GM23338 (cell line): Measurements from ENCODE around the gene PRDM2. TPM values are rescaled to one million over a fixed set of nuclear protein-coding genes. Genes with fewer than 3 reads are reported as not detected.

Source experiments
- ATAC-seq: fragments of 200-7000 bp; cut with Tn5 transposase; 3 replicates; pipeline ENCODE4 v1.9.1; 2020
- DNase-seq: peaks from one replicate; pipeline ENCODE4 v3.0.0-alpha.2; 2015; ENCODE audit warnings: low spot score
- H2AFZ ChIP-seq: fragments of 200-600 bp; sonication (generic); 2 replicates; pipeline ENCODE4 v1.8.0; 2016; ENCODE audit warnings: antibody characterized with exemption, mild to moderate bottlenecking, moderate library complexity
- H3F3A ChIP-seq: fragments of 200-600 bp; sonication (generic); replicated peaks from 2 replicates; pipeline ENCODE4 v1.8.0; 2017; ENCODE audit warnings: antibody characterized with exemption, mixed run types, low read depth
- H3K27ac ChIP-seq: fragments of 200-600 bp; sonication (generic); 2 replicates; pipeline ENCODE4 v1.6.1; 2016; ENCODE audit warnings: low read depth
- H3K27me3 ChIP-seq: fragments of 200-600 bp; sonication (generic); 2 replicates; pipeline ENCODE4 v1.8.0; 2016; ENCODE audit warnings: mild to moderate bottlenecking, mixed run types, moderate library complexity; ENCODE audit not compliant: insufficient read depth
- H3K36me3 ChIP-seq: fragments of 200-600 bp; sonication (generic); 2 replicates; pipeline ENCODE4 v1.8.0; 2016; ENCODE audit warnings: mild to moderate bottlenecking; ENCODE audit not compliant: insufficient read depth
- H3K4me1 ChIP-seq: fragments of 200-600 bp; sonication (generic); 2 replicates; pipeline ENCODE4 v1.8.0; 2016; ENCODE audit warnings: mild to moderate bottlenecking, moderate library complexity; ENCODE audit not compliant: insufficient read depth
- H3K4me2 ChIP-seq: fragments of 200-600 bp; sonication (generic); 2 replicates; pipeline ENCODE4 v1.7.1; 2017; ENCODE audit warnings: mixed run types
- H3K4me3 ChIP-seq: fragments of 200-600 bp; sonication (generic); 2 replicates; pipeline ENCODE4 v1.6.1; 2016; ENCODE audit warnings: mixed run types
- H3K79me2 ChIP-seq: fragments of 200-600 bp; sonication (generic); replicated peaks from 2 replicates; pipeline ENCODE4 v1.8.0; 2017; ENCODE audit warnings: mild to moderate bottlenecking; ENCODE audit not compliant: insufficient read depth
- H3K9me2 ChIP-seq: fragments of 200-600 bp; sonication (generic); 2 replicates; pipeline ENCODE4 v1.8.0; 2017; ENCODE audit not compliant: insufficient read depth
- H4K20me1 ChIP-seq: fragments of 200-600 bp; sonication (generic); replicated peaks from 2 replicates; pipeline ENCODE4 v1.8.0; 2017; ENCODE audit warnings: mild to moderate bottlenecking; ENCODE audit not compliant: insufficient read depth
- H3K27ac Mint-ChIP-seq: 2 replicates; pipeline ENCODE4 v1.8.0; 2020; ENCODE audit warnings: inconsistent platforms, mild to moderate bottlenecking, moderate library complexity, mixed read lengths
- H3K27me3 Mint-ChIP-seq: 3 replicates; pipeline ENCODE4 v1.8.0; 2022; ENCODE audit warnings: low read depth, mild to moderate bottlenecking, moderate library complexity, mixed read lengths, inconsistent platforms; ENCODE audit not compliant: insufficient read depth, poor library complexity
- H3K36me3 Mint-ChIP-seq: 3 replicates; pipeline ENCODE4 v1.8.0; 2021; ENCODE audit warnings: low read depth, mild to moderate bottlenecking, inconsistent platforms, moderate library complexity, mixed read lengths
- H3K4me1 Mint-ChIP-seq: 3 replicates; pipeline ENCODE4 v1.8.0; 2020; ENCODE audit warnings: mild to moderate bottlenecking, inconsistent platforms, mixed read lengths
- H3K4me3 Mint-ChIP-seq: 3 replicates; pipeline ENCODE4 v1.8.0; 2021; ENCODE audit warnings: moderate library complexity, mild to moderate bottlenecking, inconsistent platforms, mixed read lengths
- H3K9me3 Mint-ChIP-seq: 3 replicates; pipeline ENCODE4 v1.8.0; 2020; ENCODE audit warnings: moderate library complexity, mild to moderate bottlenecking, inconsistent platforms, mixed read lengths
- POLR2AphosphoS5 ChIP-seq: IDR thresholded peaks from 2 replicates; pipeline ENCODE4 v1.6.1; 2016; ENCODE audit warnings: antibody characterized with exemption, low read depth
- STAT1 ChIP-seq: IDR thresholded peaks from one replicate; pipeline ENCODE4 v1.6.1; 2016; ENCODE audit warnings: antibody characterized with exemption; ENCODE audit not compliant: unreplicated experiment
- ZNF331 ChIP-seq: fragments of 250-450 bp; sonication (Bioruptor Pico); IDR thresholded peaks from 2 replicates; pipeline ENCODE4 v1.5.0; 2020; ENCODE audit warnings: low read depth, mild to moderate bottlenecking, moderate library complexity
- polyA plus RNA-seq: library from polyadenylated mRNA; unstranded; fragments of >200 nt; fragmentation: Nextera tagmentation; extraction: Ambion mirVana; gene quantifications from 2 replicates; pipeline ENCODE4 v1.2.1, GENCODE V29; 2016
- total RNA-seq: library from RNA; depleted of rRNA; stranded (reverse); fragments of >200 nt; shearing (Covaris generic); gene quantifications from 2 replicates; pipeline ENCODE4 v1.2.3, GENCODE V29; 2014
- TF ChIP-seq, protein P1 (sequence below): fragments of 250-450 bp; sonication (Bioruptor Pico); IDR thresholded peaks from 2 replicates; pipeline ENCODE4 v1.5.0; 2020; ENCODE audit warnings: mild to moderate bottlenecking, moderate library complexity
- TF ChIP-seq, protein P2 (sequence below), 2 experiments: fragments of 200-600 bp in 1 of 2; sonication (generic) in 1 of 2; conservative IDR thresholded peaks; 2 replicates each; pipeline versions ENCODE4 v1.5.1 to v1.6.1; 2016 to 2017; ENCODE audit warnings: antibody characterized with exemption in 2 of 2, low read depth in 2 of 2, mild to moderate bottlenecking in 2 of 2, moderate library complexity in 1 of 2

Gene PRDM2
- total and polyA plus RNA-seq, 2 experiments from 2014 or later: 11.6 to 28.3 TPM

DNA sequence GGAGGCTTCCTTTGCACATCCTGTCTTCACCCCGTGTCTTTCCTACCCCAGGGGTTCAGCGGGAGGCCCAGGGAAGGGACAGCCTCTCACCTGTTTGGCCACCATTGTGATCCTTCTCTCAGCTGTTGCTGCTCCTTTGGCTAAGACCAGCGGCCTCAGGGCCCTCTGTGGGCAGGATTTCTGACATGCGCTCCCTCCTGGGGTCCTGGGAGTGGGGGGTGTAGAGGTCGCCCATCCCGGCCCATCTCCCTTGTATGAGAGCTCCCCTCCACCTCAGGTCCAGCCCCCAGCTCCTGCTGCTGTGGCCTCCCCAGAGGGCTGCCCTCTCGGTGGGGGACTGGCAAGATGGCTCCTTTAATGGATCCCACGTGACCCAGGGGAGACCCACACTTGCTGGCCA is 120.5 kb downstream of the PRDM2 start (continued):
- TF ChIP-seq, protein P1, sequence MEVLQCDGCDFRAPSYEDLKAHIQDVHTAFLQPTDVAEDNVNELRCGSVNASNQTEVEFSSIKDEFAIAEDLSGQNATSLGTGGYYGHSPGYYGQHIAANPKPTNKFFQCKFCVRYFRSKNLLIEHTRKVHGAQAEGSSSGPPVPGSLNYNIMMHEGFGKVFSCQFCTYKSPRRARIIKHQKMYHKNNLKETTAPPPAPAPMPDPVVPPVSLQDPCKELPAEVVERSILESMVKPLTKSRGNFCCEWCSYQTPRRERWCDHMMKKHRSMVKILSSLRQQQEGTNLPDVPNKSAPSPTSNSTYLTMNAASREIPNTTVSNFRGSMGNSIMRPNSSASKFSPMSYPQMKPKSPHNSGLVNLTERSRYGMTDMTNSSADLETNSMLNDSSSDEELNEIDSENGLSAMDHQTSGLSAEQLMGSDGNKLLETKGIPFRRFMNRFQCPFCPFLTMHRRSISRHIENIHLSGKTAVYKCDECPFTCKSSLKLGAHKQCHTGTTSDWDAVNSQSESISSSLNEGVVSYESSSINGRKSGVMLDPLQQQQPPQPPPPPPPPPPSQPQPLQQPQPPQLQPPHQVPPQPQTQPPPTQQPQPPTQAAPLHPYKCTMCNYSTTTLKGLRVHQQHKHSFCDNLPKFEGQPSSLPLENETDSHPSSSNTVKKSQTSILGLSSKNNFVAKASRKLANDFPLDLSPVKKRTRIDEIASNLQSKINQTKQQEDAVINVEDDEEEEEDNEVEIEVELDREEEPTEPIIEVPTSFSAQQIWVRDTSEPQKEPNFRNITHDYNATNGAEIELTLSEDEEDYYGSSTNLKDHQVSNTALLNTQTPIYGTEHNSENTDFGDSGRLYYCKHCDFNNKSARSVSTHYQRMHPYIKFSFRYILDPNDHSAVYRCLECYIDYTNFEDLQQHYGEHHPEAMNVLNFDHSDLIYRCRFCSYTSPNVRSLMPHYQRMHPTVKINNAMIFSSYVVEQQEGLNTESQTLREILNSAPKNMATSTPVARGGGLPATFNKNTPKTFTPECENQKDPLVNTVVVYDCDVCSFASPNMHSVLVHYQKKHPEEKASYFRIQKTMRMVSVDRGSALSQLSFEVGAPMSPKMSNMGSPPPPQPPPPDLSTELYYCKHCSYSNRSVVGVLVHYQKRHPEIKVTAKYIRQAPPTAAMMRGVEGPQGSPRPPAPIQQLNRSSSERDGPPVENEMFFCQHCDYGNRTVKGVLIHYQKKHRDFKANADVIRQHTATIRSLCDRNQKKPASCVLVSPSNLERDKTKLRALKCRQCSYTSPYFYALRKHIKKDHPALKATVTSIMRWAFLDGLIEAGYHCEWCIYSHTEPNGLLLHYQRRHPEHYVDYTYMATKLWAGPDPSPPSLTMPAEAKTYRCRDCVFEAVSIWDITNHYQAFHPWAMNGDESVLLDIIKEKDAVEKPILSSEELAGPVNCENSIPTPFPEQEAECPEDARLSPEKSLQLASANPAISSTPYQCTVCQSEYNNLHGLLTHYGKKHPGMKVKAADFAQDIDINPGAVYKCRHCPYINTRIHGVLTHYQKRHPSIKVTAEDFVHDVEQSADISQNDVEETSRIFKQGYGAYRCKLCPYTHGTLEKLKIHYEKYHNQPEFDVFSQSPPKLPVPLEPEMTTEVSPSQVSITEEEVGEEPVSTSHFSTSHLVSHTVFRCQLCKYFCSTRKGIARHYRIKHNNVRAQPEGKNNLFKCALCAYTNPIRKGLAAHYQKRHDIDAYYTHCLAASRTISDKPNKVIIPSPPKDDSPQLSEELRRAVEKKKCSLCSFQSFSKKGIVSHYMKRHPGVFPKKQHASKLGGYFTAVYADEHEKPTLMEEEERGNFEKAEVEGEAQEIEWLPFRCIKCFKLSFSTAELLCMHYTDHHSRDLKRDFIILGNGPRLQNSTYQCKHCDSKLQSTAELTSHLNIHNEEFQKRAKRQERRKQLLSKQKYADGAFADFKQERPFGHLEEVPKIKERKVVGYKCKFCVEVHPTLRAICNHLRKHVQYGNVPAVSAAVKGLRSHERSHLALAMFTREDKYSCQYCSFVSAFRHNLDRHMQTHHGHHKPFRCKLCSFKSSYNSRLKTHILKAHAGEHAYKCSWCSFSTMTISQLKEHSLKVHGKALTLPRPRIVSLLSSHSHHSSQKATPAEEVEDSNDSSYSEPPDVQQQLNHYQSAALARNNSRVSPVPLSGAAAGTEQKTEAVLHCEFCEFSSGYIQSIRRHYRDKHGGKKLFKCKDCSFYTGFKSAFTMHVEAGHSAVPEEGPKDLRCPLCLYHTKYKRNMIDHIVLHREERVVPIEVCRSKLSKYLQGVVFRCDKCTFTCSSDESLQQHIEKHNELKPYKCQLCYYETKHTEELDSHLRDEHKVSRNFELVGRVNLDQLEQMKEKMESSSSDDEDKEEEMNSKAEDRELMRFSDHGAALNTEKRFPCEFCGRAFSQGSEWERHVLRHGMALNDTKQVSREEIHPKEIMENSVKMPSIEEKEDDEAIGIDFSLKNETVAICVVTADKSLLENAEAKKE (CRISPR knock-in tag): no peak
- TF ChIP-seq, protein P2, sequence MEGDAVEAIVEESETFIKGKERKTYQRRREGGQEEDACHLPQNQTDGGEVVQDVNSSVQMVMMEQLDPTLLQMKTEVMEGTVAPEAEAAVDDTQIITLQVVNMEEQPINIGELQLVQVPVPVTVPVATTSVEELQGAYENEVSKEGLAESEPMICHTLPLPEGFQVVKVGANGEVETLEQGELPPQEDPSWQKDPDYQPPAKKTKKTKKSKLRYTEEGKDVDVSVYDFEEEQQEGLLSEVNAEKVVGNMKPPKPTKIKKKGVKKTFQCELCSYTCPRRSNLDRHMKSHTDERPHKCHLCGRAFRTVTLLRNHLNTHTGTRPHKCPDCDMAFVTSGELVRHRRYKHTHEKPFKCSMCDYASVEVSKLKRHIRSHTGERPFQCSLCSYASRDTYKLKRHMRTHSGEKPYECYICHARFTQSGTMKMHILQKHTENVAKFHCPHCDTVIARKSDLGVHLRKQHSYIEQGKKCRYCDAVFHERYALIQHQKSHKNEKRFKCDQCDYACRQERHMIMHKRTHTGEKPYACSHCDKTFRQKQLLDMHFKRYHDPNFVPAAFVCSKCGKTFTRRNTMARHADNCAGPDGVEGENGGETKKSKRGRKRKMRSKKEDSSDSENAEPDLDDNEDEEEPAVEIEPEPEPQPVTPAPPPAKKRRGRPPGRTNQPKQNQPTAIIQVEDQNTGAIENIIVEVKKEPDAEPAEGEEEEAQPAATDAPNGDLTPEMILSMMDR (conservative IDR thresholded peaks at IDR 0.05; ENCODE audit: low read depth in 2 of 2): no peak
- TF ChIP-seq STAT1 (no peak), POLR2AphosphoS5 (no peak)

DNA sequence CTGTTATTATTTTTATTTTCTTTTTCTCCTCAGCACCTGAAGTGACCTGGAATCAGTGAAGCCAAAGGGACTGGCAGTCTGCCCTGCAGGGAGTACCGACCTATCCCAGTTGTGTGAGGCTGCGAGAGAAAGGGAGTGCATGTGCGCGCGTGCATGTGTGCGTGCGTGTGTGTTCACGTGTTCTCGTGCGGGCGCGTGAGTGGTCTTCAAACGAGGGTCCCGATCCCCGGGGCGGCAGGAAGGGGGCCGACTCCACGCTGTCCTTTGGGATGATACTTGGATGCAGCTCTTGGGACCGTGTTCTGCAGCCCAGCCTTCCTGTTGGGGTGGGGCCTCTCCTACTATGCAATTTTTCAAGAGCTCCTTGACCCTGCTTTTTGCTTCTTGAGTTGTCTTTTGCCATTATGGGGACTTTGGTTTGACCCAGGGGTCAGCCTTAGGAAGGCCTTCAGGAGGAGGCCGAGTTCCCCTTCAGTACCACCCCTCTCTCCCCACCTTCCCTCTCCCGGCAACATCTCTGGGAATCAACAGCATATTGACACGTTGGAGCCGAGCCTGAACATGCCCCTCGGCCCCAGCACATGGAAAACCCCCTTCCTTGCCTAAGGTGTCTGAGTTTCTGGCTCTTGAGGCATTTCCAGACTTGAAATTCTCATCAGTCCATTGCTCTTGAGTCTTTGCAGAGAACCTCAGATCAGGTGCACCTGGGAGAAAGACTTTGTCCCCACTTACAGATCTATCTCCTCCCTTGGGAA is 123.3 kb downstream of the PRDM2 start:
- Histone ChIP-seq H3K4me1 (no peaks in the 10 kb centered on the region), H3K4me2 (no peak overlapping the region), H3K4me3 (no peak overlapping the region), H3K27me3 (no peaks in the 10 kb centered on the region), H3K36me3 (no peaks in the 10 kb centered on the region), H3F3A (no peaks in the 10 kb centered on the region), H2AFZ (no peak overlapping the region), H3K79me2 (no peaks in the 10 kb centered on the region), H4K20me1 (no peaks in the 10 kb centered on the region), H3K9me2 (no peaks in the 10 kb centered on the region), H3K27ac (no peak overlapping the region)
- ATAC-seq: no peak
- Mint-ChIP-seq H3K9me3 (no peaks in the 10 kb centered on the region), H3K4me3 (no peak overlapping the region), H3K36me3 (no peaks in the 10 kb centered on the region; the same call in 2 of the 3 replicates), H3K27me3 (peaks cover 6% of the 10 kb centered on the region), H3K27ac (no peak overlapping the region), H3K4me1 (no peaks in the 10 kb centered on the region)
- DNase-seq: no peak
- TF ChIP-seq, protein P1 (CRISPR knock-in tag): no peak
- TF ChIP-seq ZNF331 (CRISPR knock-in tag): no peak
